Measurements from ENCODE around the gene SH2B3.

GRCh38 chr12:111427417-111428074, 21.8 kb downstream of the SH2B3 start:
- TF ChIP-seq POLR2AphosphoS5 (IDR thresholded peaks at IDR 0.05; ENCODE audit: borderline replicate concordance, low read depth, low read length) (no peak), EZH2 (IDR thresholded peaks at IDR 0.05) (no peak), FOXP2 (optimal IDR thresholded peaks at IDR 0.05; ENCODE audit: control extremely low read depth, extremely low read length, insufficient read depth) (no peak)
